Fibroblast of mammary gland (primary cell): ENCODE results near the gene TCP1.

Source experiments
- DNase-seq: peaks from one replicate; pipeline ENCODE4 v3.0.0-alpha.2; 2010; ENCODE audit warnings: low read depth
- H3K4me3 ChIP-seq: 2 replicates; pipeline ENCODE4 v1.5.1; 2011; ENCODE audit warnings: low read depth, mild to moderate bottlenecking, low read length, moderate library complexity; ENCODE audit not compliant: control insufficient read depth
- TF ChIP-seq, protein P1 (sequence below): conservative IDR thresholded peaks from 2 replicates; pipeline ENCODE4 v1.5.1; 2011; ENCODE audit warnings: low read depth, low read length, inconsistent platforms; ENCODE audit not compliant: control insufficient read depth, insufficient read depth

Gene TCP1

DNA sequence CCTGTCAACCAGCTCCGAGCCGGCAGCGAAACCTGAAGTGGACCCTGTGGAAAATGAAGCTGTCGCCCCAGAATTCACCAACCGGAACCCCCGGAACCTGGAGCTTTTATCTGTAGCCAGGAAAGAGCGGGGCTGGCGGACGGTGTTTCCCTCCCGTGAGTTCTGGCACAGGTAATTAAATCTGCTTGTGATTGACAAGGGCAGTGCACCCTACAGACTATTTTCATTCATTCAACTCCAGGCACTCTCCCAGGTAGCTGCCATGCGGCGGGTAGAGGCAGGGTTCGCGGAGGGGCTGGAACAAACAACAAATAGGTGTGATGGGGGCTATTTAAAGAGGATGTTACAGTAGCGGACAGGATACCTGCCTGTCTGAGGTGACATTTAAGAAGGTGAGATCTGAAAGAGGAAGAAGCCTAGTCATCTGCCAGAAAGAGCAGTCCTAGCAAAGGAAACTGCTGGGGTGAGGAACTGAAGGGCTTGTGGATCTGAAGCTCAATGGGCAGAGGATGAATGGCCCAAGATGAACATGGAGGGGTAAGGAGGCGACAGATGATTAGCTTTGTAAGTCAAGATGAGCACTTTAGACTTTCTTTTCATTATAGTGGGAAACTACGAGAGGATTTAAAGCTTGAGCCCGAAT, 1.7 kb upstream of the TCP1 start:
- peak overlapping the region; percentile 94 for H3K4me3 ChIP-seq
- DNase-seq: no peak
- TF ChIP-seq, protein P1, sequence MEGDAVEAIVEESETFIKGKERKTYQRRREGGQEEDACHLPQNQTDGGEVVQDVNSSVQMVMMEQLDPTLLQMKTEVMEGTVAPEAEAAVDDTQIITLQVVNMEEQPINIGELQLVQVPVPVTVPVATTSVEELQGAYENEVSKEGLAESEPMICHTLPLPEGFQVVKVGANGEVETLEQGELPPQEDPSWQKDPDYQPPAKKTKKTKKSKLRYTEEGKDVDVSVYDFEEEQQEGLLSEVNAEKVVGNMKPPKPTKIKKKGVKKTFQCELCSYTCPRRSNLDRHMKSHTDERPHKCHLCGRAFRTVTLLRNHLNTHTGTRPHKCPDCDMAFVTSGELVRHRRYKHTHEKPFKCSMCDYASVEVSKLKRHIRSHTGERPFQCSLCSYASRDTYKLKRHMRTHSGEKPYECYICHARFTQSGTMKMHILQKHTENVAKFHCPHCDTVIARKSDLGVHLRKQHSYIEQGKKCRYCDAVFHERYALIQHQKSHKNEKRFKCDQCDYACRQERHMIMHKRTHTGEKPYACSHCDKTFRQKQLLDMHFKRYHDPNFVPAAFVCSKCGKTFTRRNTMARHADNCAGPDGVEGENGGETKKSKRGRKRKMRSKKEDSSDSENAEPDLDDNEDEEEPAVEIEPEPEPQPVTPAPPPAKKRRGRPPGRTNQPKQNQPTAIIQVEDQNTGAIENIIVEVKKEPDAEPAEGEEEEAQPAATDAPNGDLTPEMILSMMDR: no peak

DNA sequence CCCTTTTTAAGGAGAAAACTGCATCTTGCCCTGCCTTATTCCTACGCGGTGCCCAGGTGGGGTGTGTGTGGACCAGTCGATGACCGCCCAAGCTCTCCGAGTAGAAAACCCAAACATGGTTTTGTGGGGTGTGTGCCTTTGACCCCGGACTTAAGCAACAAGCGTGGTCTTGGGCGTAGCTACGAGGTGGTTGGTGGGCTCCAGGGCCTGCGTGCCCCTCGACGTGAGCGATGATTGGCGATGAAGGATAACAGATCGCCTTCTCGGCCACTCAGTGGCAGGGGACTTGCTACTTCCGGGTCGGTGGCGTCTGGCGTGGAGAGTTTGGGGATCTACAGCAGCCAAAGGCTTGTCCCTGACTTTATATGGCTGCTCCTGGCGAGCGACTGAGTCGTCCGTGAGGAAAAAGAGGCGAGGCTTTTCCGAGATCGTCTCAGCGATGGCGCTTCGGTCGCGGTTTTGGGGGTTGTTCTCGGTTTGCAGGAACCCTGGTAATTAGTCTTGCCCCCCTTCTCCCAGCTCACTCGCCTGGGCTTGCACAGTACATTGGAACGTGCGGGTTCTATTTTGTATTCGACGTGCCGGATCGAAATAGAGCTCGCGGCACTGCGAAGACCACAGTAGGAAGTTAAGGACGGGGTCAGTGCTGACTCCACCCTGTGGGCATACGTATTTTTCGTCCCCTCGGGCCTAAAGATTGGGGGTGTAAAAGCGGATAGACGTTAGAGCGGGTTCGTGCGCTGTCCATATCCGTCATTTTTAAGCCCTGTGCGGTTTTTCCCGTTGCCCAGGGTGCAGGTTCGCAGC, 950 bp upstream of the TCP1 start, which contains the start of gene MRPL18:
Gene MRPL18 (plus strand): TSS at position 319 of the 807 bp plus-strand sequence. CDS start 121 bp downstream, at position 440.
- H3K4me3 ChIP-seq: peak within 1 kb of the TSS; percentile 94
- DNase-seq: peak; percentile 98
- TF ChIP-seq, protein P1: no peak

DNA sequence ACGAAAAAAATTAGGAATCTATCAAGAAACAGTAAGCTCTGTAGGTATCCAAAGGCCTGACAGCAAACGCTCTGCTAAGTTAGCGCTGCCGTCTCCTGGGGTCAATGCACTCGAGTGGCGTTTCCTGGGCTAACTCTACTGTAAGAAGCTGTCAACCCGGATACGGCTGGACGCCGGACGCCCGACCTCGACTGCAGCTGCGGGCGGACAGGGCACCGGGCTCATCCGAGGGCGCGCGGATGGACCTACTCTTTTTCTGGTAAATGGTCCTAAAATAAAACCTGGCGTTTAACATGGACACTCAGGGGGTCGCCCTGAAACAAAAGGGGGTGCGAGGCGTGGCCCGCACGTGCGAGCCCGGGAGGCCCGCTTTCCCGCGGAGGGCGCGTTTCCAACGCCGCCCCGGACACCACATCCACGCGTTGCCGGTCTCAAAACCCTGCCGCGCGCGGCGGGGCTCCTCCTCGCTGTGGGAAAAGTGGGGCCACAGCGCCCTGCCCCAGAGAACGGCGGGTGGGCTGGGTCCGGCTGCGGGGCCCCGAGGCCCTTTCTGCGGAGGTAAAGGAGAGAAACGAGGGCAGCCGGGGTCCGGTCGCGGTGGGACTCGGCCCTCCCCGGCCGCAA, 537 bp downstream of the TCP1 start:
- DNase-seq: peak; percentile 43
- TF ChIP-seq, protein P1: no peak
- peak overlapping the region; percentile 94 for H3K4me3 ChIP-seq

DNA sequence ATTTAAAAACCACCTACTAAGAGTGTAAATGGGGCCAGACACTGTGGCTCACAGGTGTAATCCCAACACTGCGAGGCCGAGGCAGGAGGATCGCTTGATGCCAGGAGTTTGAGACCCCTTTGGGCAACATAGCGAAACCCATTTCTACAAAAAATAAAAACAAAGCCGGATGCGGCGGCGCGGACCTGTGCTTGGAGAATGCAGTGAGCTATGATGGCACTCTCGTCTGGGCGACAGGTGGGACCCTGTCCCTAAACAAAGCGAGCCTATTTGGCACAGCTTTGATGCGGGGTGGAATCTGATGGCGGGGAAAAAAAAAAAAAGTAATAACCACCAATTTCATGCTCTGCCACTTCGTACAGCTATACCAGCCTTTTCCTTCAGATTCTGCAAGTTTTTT, 1.1 kb downstream of the TCP1 start:
- peak overlapping the region; percentile 94 for H3K4me3 ChIP-seq
- DNase-seq: no peak
- TF ChIP-seq, protein P1: no peak

DNA sequence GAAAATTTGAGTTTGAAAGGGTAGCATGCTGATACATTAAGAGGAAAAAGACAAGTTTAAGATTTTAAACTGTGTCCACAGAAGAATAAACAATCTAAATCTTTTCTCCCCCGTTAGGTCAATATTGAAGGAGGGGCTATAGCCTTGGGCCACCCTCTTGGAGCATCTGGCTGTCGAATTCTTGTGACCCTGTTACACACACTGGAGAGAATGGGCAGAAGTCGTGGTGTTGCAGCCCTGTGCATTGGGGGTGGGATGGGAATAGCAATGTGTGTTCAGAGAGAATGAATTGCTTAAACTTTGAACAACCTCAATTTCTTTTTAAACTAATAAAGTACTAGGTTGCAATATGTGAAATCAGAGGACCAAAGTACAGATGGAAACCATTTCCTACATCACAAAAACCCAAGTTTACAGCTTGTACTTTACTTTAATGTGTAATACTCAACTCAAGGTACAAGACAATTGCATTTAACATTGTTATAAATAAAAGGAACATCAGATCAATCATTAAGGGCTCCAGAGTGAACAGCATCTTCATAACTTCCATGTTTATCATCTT, 10.8 kb downstream of the TCP1 start:
- H3K4me3 ChIP-seq: no peak overlapping the region
- TF ChIP-seq, protein P1: no peak
- DNase-seq: no peak

DNA sequence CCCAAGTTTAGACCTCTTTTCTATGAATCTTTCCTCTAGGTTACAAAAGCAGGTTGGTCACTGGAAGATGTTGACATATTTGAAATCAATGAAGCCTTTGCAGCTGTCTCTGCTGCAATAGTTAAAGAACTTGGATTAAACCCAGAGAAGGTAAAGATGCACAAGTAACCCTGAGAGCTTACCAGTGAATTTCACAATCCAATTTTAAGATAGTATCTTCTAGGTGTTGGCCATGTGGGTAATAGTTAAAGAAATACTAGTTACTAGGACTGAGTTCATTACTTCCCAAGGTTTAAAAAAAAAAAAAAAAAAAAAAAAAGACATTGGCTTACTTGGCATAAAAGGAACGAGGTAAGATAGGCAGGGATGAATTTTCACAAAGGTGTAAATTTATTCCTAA, 11.3 kb downstream of the TCP1 start:
- no peak overlapping the region for H3K4me3 ChIP-seq

More for the DNA sequence above, 11.3 kb downstream of the TCP1 start:
- TF ChIP-seq, protein P1: no peak
- no peak for DNase-seq
